HG03064 (cell line): ENCODE data around the gene RNFT2.

Source experiments
- ATAC-seq: cut with Tn5 transposase; IDR thresholded peaks from one replicate; pipeline ENCODE4 v1.9.1; 2021; ENCODE audit warnings: low read depth; ENCODE audit not compliant: unreplicated experiment

The RNFT2 gene

GRCh38 chr12:116867523-116867922, 129.4 kb downstream of the RNFT2 start:
- no peak for ATAC-seq

GRCh38 chr12:116870306-116870705, 132.2 kb downstream of the RNFT2 start:
- ATAC-seq: no peak

GRCh38 chr12:116874324-116874995, 136.3 kb downstream of the RNFT2 start:
- ATAC-seq: no peak

GRCh38 chr12:116876151-116876869, 138.2 kb downstream of the RNFT2 start:
- no peak for ATAC-seq

GRCh38 chr12:116878567-116879508, 140.7 kb downstream of the RNFT2 start:
- ATAC-seq: no peak

- ATAC-seq: no peak
Measured at GRCh38 chr12:116879509-116880212, 141.5 kb downstream of the RNFT2 start.

- ATAC-seq: no peak
Measured at GRCh38 chr12:116880213-116880816, 142.2 kb downstream of the RNFT2 start.

- no peak for ATAC-seq
Measured at GRCh38 chr12:116880817-116881324, 142.8 kb downstream of the RNFT2 start.

- ATAC-seq: no peak
Measured at GRCh38 chr12:116881325-116881876, 143.3 kb downstream of the RNFT2 start, which contains the start of gene HRK. HRK (minus strand) TSS chr12:116881441; CDS start chr12:116881307, 134 bp downstream.

- no peak for ATAC-seq
Measured at GRCh38 chr12:116881877-116882507, 143.9 kb downstream of the RNFT2 start.

GRCh38 chr12:116882742-116883141, 144.6 kb downstream of the RNFT2 start:
- no peak for ATAC-seq

- no peak for ATAC-seq
Measured at GRCh38 chr12:116884871-116885270, 146.8 kb downstream of the RNFT2 start.

- no peak for ATAC-seq
Measured at GRCh38 chr12:116885491-116885890, 147.4 kb downstream of the RNFT2 start.

- ATAC-seq: no peak
Measured at GRCh38 chr12:116887244-116887643, 149.1 kb downstream of the RNFT2 start.

- ATAC-seq: no peak
Measured at GRCh38 chr12:116887897-116888296, 149.8 kb downstream of the RNFT2 start.

- no peak for ATAC-seq
Measured at GRCh38 chr12:116890330-116890729, 152.2 kb downstream of the RNFT2 start.

- no peak for ATAC-seq
Measured at GRCh38 chr12:116891019-116891418, 152.9 kb downstream of the RNFT2 start.

GRCh38 chr12:116892349-116893140, 154.4 kb downstream of the RNFT2 start:
- ATAC-seq: no peak
